Loucy (cell line): ENCODE data around the gene TNNI3K.

ENCODE experiments used
- CTCF ChIP-seq: fragments of 200-600 bp; sonication (generic); conservative IDR thresholded peaks from 2 replicates; pipeline ENCODE4 v1.5.1; 2014; ENCODE audit warnings: mild to moderate bottlenecking, antibody characterized with exemption, low read length
- EZH2phosphoT487 ChIP-seq: fragments of 200-600 bp; IDR thresholded peaks from 2 replicates; pipeline ENCODE4 v1.6.1; 2018; ENCODE audit warnings: antibody characterized with exemption, mild to moderate bottlenecking, moderate library complexity, borderline replicate concordance

- TF ChIP-seq CTCF = no peak
- TF ChIP-seq EZH2phosphoT487 = no peak
These were observed 288.8 kb downstream of the TNNI3K start for GRCh38 chr1:74523873-74524480.
